IMR-90 (cell line): ENCODE results near the gene OLFML1. TPM values are rescaled to one million over a fixed set of nuclear protein-coding genes. Genes with fewer than 3 reads are reported as not detected.

Experiments used
- ATAC-seq: fragments of 200-7000 bp; cut with Tn5 transposase; 2 replicates; pipeline ENCODE4 v1.9.1; 2020; ENCODE audit warnings: low read depth, mild to moderate bottlenecking, moderate library complexity
- BruUV-seq: library from RNA; stranded (reverse); fragments of 400-500 nt; replicated peaks from 2 replicates; lab custom pipeline; 2021; lab: Mats Ljungman, UMichigan
- CTCF ChIA-PET: fragments of 300-600 bp; formaldehyde crosslinking; extraction: SDS; loops from one replicate; lab custom pipeline; 2021; ENCODE audit warnings: antibody characterized with exemption; lab: Yijun Ruan, JAX
- POLR2A ChIA-PET: fragments of 300-600 bp; sonication (Branson Sonifier 250); formaldehyde crosslinking; loops from one replicate; lab custom pipeline; 2022; ENCODE audit warnings: antibody characterized with exemption; ENCODE audit not compliant: unreplicated experiment; lab: Charles Lee
- DNase-seq: peaks from one replicate; pipeline ENCODE4 v3.0.0; 2013
- H2AFZ ChIP-seq: replicated peaks from 2 replicates; pipeline ENCODE3; 2013; ENCODE audit warnings: low read length, mild to moderate bottlenecking; ENCODE audit not compliant: poor library complexity
- H2AK5ac ChIP-seq: 2 replicates; pipeline ENCODE4 v1.6.1; 2013; ENCODE audit warnings: low read depth, low read length, inconsistent platforms
- H2AK9ac ChIP-seq: replicated peaks from 2 replicates; pipeline ENCODE3; 2013; ENCODE audit warnings: mild to moderate bottlenecking, low read depth, low read length, moderate library complexity; ENCODE audit not compliant: poor library complexity
- H2BK120ac ChIP-seq: 2 replicates; pipeline ENCODE4 v1.6.1; 2013; ENCODE audit warnings: low read depth, low read length, inconsistent platforms
- H2BK15ac ChIP-seq: 3 replicates; pipeline ENCODE4 v1.6.1; 2013; ENCODE audit warnings: low read depth, low read length, inconsistent platforms
- H2BK20ac ChIP-seq: 2 replicates; pipeline ENCODE4 v1.6.1; 2013; ENCODE audit warnings: low read depth, mild to moderate bottlenecking, inconsistent platforms, low read length, moderate library complexity
- H2BK5ac ChIP-seq: 2 replicates; pipeline ENCODE4 v1.6.1; 2013; ENCODE audit warnings: mild to moderate bottlenecking, low read depth, low read length, inconsistent platforms; ENCODE audit not compliant: poor library complexity, severe bottlenecking
- H3K14ac ChIP-seq: replicated peaks from 2 replicates; pipeline ENCODE4 v1.6.1; 2013; ENCODE audit warnings: low read depth, low read length, inconsistent platforms
- H3K18ac ChIP-seq: 2 replicates; pipeline ENCODE4 v1.6.1; 2013; ENCODE audit warnings: low read depth, low read length, control low read depth
- H3K23ac ChIP-seq: 2 replicates; pipeline ENCODE4 v1.6.1; 2013; ENCODE audit warnings: low read depth, low read length, inconsistent platforms
- H3K27ac ChIP-seq: 2 replicates; pipeline ENCODE4 v1.5.1; 2013; ENCODE audit warnings: mild to moderate bottlenecking, control low read depth, low read length; ENCODE audit not compliant: insufficient read depth
- H3K27me3 ChIP-seq: 2 replicates; pipeline ENCODE4 v1.6.1; 2013; ENCODE audit warnings: low read length; ENCODE audit not compliant: control insufficient read depth, insufficient read depth
- H3K36me3 ChIP-seq: 2 replicates; pipeline ENCODE4 v1.6.1; 2013; ENCODE audit warnings: low read length, mixed read lengths; ENCODE audit not compliant: control insufficient read depth, insufficient read depth
- H3K4ac ChIP-seq: 2 replicates; pipeline ENCODE4 v1.6.1; 2013; ENCODE audit warnings: low read depth, low read length, inconsistent platforms
- H3K4me1 ChIP-seq: 2 replicates; pipeline ENCODE4 v1.6.1; 2013; ENCODE audit warnings: low read length, mixed read lengths; ENCODE audit not compliant: control insufficient read depth, insufficient read depth
- H3K4me2 ChIP-seq: 2 replicates; pipeline ENCODE4 v1.6.1; 2013; ENCODE audit warnings: low read depth, mild to moderate bottlenecking, control low read depth, low read length, moderate library complexity
- H3K4me3 ChIP-seq: 2 replicates; pipeline ENCODE4 v1.5.1; 2013; ENCODE audit warnings: low read depth, mild to moderate bottlenecking, control low read depth, low read length, moderate library complexity; ENCODE audit not compliant: insufficient read depth
- H3K56ac ChIP-seq: 2 replicates; pipeline ENCODE4 v1.6.1; 2013; ENCODE audit warnings: low read length, inconsistent platforms; ENCODE audit not compliant: insufficient read depth; ENCODE audit errors: extremely low read depth
- H3K79me1 ChIP-seq, 2 experiments: 2 replicates each; pipeline ENCODE4 v1.6.1; 2013; ENCODE audit warnings: low read length in 2 of 2, inconsistent platforms in 1 of 2, low read depth in 1 of 2
- H3K9ac ChIP-seq: 2 replicates; pipeline ENCODE4 v1.6.1; 2013; ENCODE audit warnings: low read depth, low read length, control low read depth
- H3K9me1 ChIP-seq: 2 replicates; pipeline ENCODE4 v1.6.1; 2013; ENCODE audit warnings: low read length, inconsistent platforms; ENCODE audit not compliant: insufficient read depth
- H3K9me3 ChIP-seq: 2 replicates; pipeline ENCODE4 v1.6.1; 2013; ENCODE audit warnings: low read length; ENCODE audit not compliant: control insufficient read depth, insufficient read depth
- H4K20me1 ChIP-seq: 2 replicates; pipeline ENCODE4 v1.6.1; 2013; ENCODE audit warnings: low read length, inconsistent platforms; ENCODE audit not compliant: insufficient read depth
- H4K5ac ChIP-seq: 2 replicates; pipeline ENCODE4 v1.6.1; 2013; ENCODE audit warnings: mild to moderate bottlenecking, low read depth, low read length, control low read depth
- H4K8ac ChIP-seq, 2 experiments: 2 replicates each; pipeline ENCODE4 v1.6.1; 2013; ENCODE audit warnings: low read depth in 2 of 2, low read length in 2 of 2, control low read depth in 1 of 2, inconsistent platforms in 1 of 2
- H4K91ac ChIP-seq: 2 replicates; pipeline ENCODE4 v1.6.1; 2013; ENCODE audit warnings: low read depth, low read length, inconsistent platforms; ENCODE audit not compliant: insufficient read depth
- FOS ChIP-seq: fragments of 150-350 bp; IDR thresholded peaks from 2 replicates; pipeline ENCODE4 v1.6.1; 2016; ENCODE audit warnings: low read depth, low read length
- WGBS, 2 experiments: methylation state at CpG; one replicate each; pipeline versions ENCODE4 v1.1.5 to v1.1.7; 2013; ENCODE audit warnings: missing lambda C conversion rate in 2 of 2; ENCODE audit not compliant: insufficient read length in 1 of 2; ENCODE audit errors: extremely low coverage in 2 of 2; 5-methylcytosine and 5-hydroxymethylcytosine counted together
- dilution Hi-C: fragments of 300-500 bp; cut with HindIII; formaldehyde crosslinking; loops from one replicate; pipeline ENCODE4 v1.14.3; 2018; ENCODE audit warnings: low sequenced_read_pairs; ENCODE audit not compliant: unreplicated experiment
- in situ Hi-C: fragments of 300-500 bp; cut with MboI; formaldehyde crosslinking; loops from 3 replicates; pipeline ENCODE4 v1.14.3; 2019; ENCODE audit warnings: low sequenced_read_pairs, inconsistent platforms, mixed read lengths
- intact Hi-C: fragments of 100-400 bp; cut with micrococcal nuclease; formaldehyde crosslinking; loops from 2 replicates; pipeline ENCODE4 v1.10.0; 2022
- polyA plus RNA-seq, 3 experiments: library from polyadenylated mRNA; depleted of rRNA; stranded (reverse); fragments of >200 nt; gene quantifications; 2 replicates each; pipeline ENCODE4 v1.2.3, GENCODE V29; 2012; ENCODE audit warnings: low replicate concordance in 1 of 3
- total RNA-seq: library from RNA; depleted of rRNA; stranded (reverse); fragments of >200 nt; gene quantifications from 2 replicates; pipeline ENCODE4 v1.2.3, GENCODE V29; 2012

OLFML1 gene
- total and polyA plus RNA-seq, 2 of the 4 experiments (the other 2 are of a cell fraction): 0.10 to 0.18 TPM

DNA sequence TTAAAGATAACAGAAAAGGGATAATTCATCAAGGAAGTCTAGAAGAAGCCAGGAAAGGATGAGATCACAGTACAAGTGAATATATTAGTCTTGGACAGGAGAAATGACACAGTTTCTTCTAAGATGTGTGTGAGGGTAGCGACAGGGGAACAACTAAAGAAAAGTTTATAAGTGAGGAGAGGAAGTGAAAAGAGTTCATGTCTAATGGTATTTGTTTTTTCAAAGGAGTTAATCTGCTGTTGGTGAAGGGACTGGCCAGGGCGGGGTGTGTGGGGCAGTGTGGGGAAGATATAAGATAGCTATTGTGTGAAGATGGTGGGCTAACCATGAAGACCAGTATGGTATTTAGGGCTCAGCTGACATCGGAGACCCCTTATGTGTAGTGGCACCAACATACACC, 20.9 kb downstream of the OLFML1 start:
- H2BK5ac ChIP-seq: no peak overlapping the region
- WGBS, 2 experiments: 90% methylated on average over 1 of the region's 3 CpGs; no CpG with 5 or more reads in 1 of the 2 experiments
- no peak for ATAC-seq
- CTCF ChIA-PET: no interaction called here
- H3K23ac ChIP-seq: no peak overlapping the region
- H4K91ac ChIP-seq: no peak overlapping the region
- no peak overlapping the region for H2AK9ac ChIP-seq
- no peak overlapping the region for H2BK20ac ChIP-seq
- no peak overlapping the region for H2AK5ac ChIP-seq
- in situ Hi-C loops (no loop called here), dilution Hi-C loops (no loop called here), intact Hi-C loops (no loop called here)
- POLR2A ChIA-PET: no interaction called here
- H3K4me2 ChIP-seq: no peak overlapping the region
- H3K79me1 ChIP-seq: no peaks in the 10 kb centered on the region
- no TSS peak for BruUV-seq
- no peak overlapping the region for H3K9ac ChIP-seq
- no peaks in the 10 kb centered on the region for H3K9me1 ChIP-seq
- no peak overlapping the region for H3K56ac ChIP-seq
- no peaks in the 10 kb centered on the region; the same call in 1 of the 2 replicates for H3K27me3 ChIP-seq
- no peak overlapping the region for H3K4me3 ChIP-seq
- no peak for DNase-seq
- no peaks in the 10 kb centered on the region for H4K20me1 ChIP-seq
- H2BK120ac ChIP-seq: no peak overlapping the region
- no peaks in the 10 kb centered on the region for H3K36me3 ChIP-seq
- TF ChIP-seq FOS: no peak
- no peak overlapping the region for H3K14ac ChIP-seq
- no peak overlapping the region for H4K8ac ChIP-seq
- H2BK15ac ChIP-seq: no peak overlapping the region
- no peak overlapping the region for H3K4ac ChIP-seq
- no peak overlapping the region for H3K27ac ChIP-seq
- H3K18ac ChIP-seq: no peak overlapping the region
- H4K5ac ChIP-seq: no peak overlapping the region
- H3K4me1 ChIP-seq: no peaks in the 10 kb centered on the region
- no peaks in the 10 kb centered on the region for H3K9me3 ChIP-seq
- H2AFZ ChIP-seq: no peak overlapping the region
